ENCODE data around the gene CLEC4E.

The CLEC4E gene

DNA sequence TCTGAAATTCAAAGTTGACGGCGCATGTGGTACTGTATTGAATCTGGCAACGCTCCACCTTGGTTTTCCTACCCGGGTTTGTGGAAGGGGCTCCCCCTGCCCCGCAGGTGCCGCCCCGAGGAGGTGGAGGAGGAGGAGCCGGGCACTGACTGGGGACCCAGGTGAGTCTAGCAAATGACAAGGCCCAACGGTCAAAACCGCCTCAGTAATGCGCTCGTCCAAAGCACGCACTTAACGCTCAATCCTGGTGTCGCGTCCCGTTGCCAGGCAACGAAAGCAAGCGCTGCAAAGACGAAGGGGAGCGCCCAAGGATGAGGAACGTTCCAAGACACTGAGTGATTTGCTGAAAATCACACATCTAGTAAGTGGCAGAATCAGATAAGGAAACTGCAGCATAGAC lies 24.0 kb upstream of the CLEC4E start:
- no peak overlapping the region for H3K4me3 ChIP-seq (ENCODE audit: low read depth, low read length)
- TF ChIP-seq, protein P1, sequence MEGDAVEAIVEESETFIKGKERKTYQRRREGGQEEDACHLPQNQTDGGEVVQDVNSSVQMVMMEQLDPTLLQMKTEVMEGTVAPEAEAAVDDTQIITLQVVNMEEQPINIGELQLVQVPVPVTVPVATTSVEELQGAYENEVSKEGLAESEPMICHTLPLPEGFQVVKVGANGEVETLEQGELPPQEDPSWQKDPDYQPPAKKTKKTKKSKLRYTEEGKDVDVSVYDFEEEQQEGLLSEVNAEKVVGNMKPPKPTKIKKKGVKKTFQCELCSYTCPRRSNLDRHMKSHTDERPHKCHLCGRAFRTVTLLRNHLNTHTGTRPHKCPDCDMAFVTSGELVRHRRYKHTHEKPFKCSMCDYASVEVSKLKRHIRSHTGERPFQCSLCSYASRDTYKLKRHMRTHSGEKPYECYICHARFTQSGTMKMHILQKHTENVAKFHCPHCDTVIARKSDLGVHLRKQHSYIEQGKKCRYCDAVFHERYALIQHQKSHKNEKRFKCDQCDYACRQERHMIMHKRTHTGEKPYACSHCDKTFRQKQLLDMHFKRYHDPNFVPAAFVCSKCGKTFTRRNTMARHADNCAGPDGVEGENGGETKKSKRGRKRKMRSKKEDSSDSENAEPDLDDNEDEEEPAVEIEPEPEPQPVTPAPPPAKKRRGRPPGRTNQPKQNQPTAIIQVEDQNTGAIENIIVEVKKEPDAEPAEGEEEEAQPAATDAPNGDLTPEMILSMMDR (IDR thresholded peaks at IDR 0.05; ENCODE audit: borderline replicate concordance, insufficient read depth, low read depth, low read length): no peak

DNA sequence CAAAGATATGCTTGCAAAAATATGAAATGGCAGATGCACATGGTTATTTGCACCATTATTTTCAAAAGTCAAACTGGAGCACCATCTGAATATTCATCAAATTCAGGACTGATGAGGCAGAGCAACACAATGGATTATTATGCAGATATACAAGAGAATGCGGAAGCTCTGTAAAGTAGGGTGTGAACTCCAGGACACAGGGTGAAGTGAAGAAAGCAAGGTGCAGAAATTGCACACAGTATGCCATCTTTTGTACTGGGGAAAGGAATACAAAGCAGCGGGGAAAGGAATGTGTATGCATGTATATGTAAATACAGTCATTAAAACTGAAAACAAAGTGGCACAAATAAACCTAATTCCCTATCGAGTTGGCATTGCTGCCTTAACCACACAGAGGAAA lies 22.7 kb upstream of the CLEC4E start:
- H3K4me3 ChIP-seq (ENCODE audit: low read depth, low read length): no peak overlapping the region
- TF ChIP-seq, protein P1 (IDR thresholded peaks at IDR 0.05; ENCODE audit: borderline replicate concordance, insufficient read depth, low read depth, low read length): no peak

- TF ChIP-seq, protein P1 (IDR thresholded peaks at IDR 0.05; ENCODE audit: borderline replicate concordance, insufficient read depth, low read depth, low read length): no peak
- no peak overlapping the region for H3K4me3 ChIP-seq (ENCODE audit: low read depth, low read length)
Observed at GRCh38 chr12:8562310-8562709, 21.6 kb upstream of the CLEC4E start.

GRCh38 chr12:8561011-8561410 lies 20.3 kb upstream of the CLEC4E start:
- no peak overlapping the region for H3K4me3 ChIP-seq (ENCODE audit: low read depth, low read length)
- TF ChIP-seq, protein P1 (IDR thresholded peaks at IDR 0.05; ENCODE audit: borderline replicate concordance, insufficient read depth, low read depth, low read length): no peak

DNA sequence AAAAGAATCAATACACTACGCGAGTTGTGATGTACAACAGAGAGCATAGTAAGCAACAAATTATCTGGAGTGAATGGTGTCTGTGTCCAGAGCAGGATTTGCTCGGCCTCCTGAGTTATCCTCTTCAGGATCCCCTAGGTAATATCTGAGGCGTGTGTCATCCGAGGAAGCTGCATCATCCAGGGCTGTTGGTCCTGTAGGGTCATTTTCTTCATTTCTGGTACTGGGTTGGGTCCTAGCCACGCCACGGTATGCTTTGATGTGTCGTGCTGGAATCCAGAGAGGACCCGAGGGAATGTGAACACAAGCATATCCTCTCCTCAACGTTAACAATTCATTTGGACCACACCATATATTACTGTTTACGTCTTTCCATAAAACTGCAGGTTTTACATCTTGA lies 19.0 kb upstream of the CLEC4E start:
- TF ChIP-seq, protein P1 (IDR thresholded peaks at IDR 0.05; ENCODE audit: borderline replicate concordance, insufficient read depth, low read depth, low read length): no peak

GRCh38 chr12:8556531-8557097 lies 15.9 kb upstream of the CLEC4E start:
- no peak overlapping the region for H3K4me3 ChIP-seq (ENCODE audit: low read depth, low read length)
- TF ChIP-seq, protein P1 (IDR thresholded peaks at IDR 0.05; ENCODE audit: borderline replicate concordance, insufficient read depth, low read depth, low read length): no peak

More for the DNA sequence above, 19.0 kb upstream of the CLEC4E start:
- H3K4me3 ChIP-seq (ENCODE audit: low read depth, low read length): no peak overlapping the region

GRCh38 chr12:8554451-8555195 lies 13.9 kb upstream of the CLEC4E start:
- H3K4me3 ChIP-seq (ENCODE audit: low read depth, low read length): no peak overlapping the region
- TF ChIP-seq, protein P1 (IDR thresholded peaks at IDR 0.05; ENCODE audit: borderline replicate concordance, insufficient read depth, low read depth, low read length): no peak
